Stimulated activated effector memory CD8-positive, alpha-beta T cell treated with anti-CD3 and anti-CD28 coated beads, Interleukin-12 subunit alpha, Interleukin-12 subunit beta, amount 100 ng/mL, for 72 hours (primary cell): ENCODE measurements around the gene UBAC2.
"Not testable (repeated sequence)": the region's sequence is repeated elsewhere in the genome, so short reads cannot be mapped to it uniquely, and the experiment has no call there.

ENCODE experiments used
- ATAC-seq: fragments of 150-1000 bp; cut with Tn5 transposase; 2 replicates; pipeline ENCODE4 v1.10.0; 2021
- DNase-seq, 2 donors: peaks; one replicate each; pipeline ENCODE4 v3.0.0; 2021 to 2022; ENCODE audit warnings: low spot score in 2 of 2
- H3K27ac Mint-ChIP-seq: one replicate; pipeline ENCODE4 v1.8.0; 2022; ENCODE audit warnings: mild to moderate bottlenecking, mixed read lengths
- H3K36me3 Mint-ChIP-seq: one replicate; pipeline ENCODE4 v1.8.0; 2022; ENCODE audit warnings: mild to moderate bottlenecking, mixed read lengths
- H3K4me1 Mint-ChIP-seq: one replicate; pipeline ENCODE4 v1.8.0; 2022; ENCODE audit warnings: mixed read lengths
- H3K4me3 Mint-ChIP-seq: one replicate; pipeline ENCODE4 v1.8.0; 2022; ENCODE audit warnings: mild to moderate bottlenecking, mixed read lengths
- H3K9me3 Mint-ChIP-seq: one replicate; pipeline ENCODE4 v1.8.0; 2022; ENCODE audit warnings: mixed read lengths

Gene UBAC2

DNA sequence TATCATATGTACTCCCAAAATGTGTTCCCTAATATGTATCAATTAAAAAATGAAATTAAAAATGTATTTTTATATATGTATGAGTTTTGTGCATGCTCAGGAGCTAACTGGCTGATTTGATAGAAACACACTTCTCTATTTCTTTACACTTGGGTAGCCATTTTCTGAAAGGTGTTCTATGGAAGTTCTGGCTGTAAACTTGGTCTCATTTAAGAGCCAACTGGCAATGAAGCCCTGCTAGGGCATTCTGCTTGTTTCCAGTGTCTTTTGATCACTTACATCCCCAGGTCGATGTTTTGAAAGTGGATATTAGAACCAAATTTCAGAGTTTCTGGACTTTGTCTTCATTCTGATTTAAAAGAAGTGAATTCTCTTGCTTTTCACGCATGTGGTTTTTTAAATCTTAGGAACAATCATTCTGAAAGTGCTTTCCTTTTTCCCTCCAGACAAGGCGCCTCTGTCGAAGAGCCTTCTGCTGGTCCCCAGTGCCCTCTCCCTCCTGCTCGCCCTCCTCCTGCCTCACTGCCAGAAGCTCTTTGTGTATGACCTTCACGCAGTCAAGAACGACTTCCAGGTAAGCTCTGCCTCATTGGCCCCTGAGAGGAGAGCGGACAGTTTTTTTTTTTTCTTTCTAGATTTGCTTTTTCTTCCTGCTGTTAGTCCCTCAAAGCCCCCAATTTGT, 37.5 kb downstream of the UBAC2 start:
- no peak for DNase-seq
- peak; percentile 76 for ATAC-seq
- Mint-ChIP-seq H3K36me3 (peaks cover 41% of the 10 kb centered on the region), H3K4me3 (peak overlapping the region; percentile 65), H3K9me3 (no peaks in the 10 kb centered on the region), H3K4me1 (peaks cover 54% of the 10 kb centered on the region), H3K27ac (peak overlapping the region; percentile 78)

DNA sequence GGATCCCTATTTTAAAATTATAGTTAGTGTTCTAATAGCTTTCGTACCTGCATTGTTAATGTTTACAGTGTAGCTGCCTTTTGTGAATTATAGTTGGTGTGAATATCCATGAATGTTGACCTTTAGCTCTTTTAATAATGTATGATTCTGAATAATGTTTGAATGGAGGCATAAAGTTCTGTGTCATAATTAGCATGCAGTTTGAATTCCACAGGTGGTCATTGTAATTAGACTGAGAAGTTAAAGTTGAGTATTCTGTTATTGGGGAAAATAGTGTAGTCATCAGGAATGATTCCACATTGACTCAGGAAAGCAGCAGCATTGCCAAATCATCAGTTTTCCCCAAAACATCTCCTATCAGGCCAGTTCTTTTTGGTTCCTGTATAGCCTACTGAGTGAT, 45.4 kb downstream of the UBAC2 start:
- Mint-ChIP-seq H3K4me1 (peaks cover 30% of the 10 kb centered on the region), H3K4me3 (no peak overlapping the region), H3K27ac (no peak overlapping the region), H3K36me3 (peaks cover 80% of the 10 kb centered on the region), H3K9me3 (peaks cover 2% of the 10 kb centered on the region)
- no peak for ATAC-seq
- no peak for DNase-seq

DNA sequence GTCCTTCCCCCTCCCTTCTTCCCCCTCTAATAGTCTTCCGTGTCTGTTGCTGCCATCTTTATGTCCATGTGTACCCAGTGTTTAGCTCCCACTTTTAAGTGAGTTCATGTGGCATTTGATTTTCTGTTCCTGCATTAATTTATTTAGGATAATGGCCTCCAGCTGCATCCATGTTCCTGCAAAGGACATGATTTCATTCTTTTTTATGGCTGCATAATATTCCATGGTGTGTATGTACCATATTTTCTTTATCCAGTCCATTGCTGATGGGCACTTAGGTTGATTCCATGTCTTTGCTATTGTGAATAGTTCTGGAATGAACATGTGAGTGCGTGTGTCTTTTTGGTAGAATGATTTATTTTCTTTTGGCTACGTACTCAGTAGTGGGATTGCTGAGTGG, 48.5 kb downstream of the UBAC2 start:
- not testable (repeated sequence) for H3K9me3 Mint-ChIP-seq, ATAC-seq, H3K4me3 Mint-ChIP-seq, DNase-seq, H3K27ac Mint-ChIP-seq
- peaks cover 38% of the 10 kb centered on the region for H3K4me1 Mint-ChIP-seq
- H3K36me3 Mint-ChIP-seq = peaks cover 79% of the 10 kb centered on the region

DNA sequence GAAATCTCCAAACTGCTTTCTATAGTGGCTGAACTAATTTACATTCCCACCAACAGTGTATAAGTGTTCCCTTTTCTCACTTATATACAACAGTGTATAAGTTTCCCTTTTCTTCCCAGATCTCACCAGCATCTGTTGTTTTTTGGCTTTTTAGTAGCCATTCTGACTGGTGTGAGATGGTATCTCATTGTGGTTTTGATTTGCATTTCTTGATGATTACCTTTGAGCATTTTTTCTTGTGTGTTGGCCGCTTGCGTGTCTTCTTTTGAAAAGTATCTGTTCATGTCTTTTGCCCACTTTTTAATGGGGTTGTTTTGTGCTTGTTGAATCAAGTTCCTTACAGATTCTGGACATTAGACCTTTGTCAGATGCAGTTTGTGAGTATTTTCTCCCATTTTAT, 49.0 kb downstream of the UBAC2 start:
- ATAC-seq, DNase-seq, H3K9me3 Mint-ChIP-seq, H3K27ac Mint-ChIP-seq, H3K4me3 Mint-ChIP-seq: not testable (repeated sequence)
- H3K4me1 Mint-ChIP-seq = peaks cover 39% of the 10 kb centered on the region
- peaks cover 79% of the 10 kb centered on the region for H3K36me3 Mint-ChIP-seq

DNA sequence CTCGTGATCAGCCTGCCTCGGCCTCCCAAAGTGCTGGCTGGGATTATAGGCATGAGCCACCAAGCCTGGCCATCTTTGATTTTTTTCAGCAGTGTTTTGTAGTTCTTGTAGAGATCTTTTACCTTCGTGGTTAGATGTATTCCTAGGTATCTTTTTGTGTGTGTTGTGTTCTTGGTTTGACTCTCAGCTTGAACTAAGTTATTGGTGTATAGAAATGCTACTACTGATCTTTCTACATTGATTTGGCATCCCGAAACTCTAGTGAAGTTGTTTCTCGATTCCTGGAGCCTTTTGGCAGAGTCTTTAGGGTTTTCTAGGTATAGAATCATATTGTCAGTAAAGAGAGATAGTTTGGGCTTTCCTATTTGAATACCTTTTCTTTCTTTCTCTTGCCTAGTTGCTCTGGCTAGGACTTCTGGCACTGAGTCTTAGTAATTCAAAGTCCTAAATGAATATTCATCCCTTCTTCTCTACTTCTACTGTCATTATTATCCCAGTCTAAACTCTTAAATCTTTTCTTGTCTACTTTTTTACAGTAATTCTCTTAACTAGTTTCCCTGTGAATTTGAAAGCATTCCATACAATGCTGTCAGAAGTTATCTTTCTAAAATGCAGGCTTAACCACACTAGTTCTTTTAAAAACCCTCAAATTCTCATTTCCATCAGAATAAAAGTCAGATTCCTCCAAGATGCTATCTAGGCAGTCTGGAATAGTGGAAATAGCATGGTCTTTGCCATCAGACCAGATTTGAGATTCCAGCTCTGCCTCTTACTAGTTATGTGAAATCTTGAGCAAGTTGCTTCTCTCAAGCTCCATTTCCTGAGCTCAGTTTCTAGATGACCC, 50.5 kb downstream of the UBAC2 start:
- Mint-ChIP-seq H3K4me1 (peaks cover 52% of the 10 kb centered on the region), H3K27ac (peak overlapping the region; percentile 82), H3K36me3 (peaks cover 79% of the 10 kb centered on the region), H3K9me3 (peaks cover 2% of the 10 kb centered on the region), H3K4me3 (peak overlapping the region; percentile 14)
- DNase-seq (no peak), ATAC-seq (peak; percentile 84)

DNA sequence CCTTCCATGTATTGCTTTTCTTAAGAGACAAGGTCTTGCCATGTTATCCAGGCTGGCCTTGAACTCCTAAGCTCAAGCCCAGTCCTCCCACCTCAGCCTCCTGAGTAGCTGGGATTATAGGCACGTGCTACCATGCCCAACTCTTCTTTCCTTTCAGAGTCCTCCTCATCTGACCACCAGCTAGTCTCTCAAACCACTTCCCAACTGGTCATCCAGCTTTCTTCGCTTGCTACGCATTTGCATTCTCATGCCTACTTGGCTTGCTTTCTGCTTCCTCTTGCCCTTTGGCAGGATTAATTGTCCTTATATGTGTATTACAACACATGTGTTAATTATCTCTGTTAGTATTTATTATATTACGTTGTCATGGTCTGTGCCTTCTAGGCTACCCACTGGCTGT, 51.3 kb downstream of the UBAC2 start:
- Mint-ChIP-seq H3K27ac (peak overlapping the region; percentile 82), H3K4me1 (peaks cover 52% of the 10 kb centered on the region), H3K36me3 (peaks cover 80% of the 10 kb centered on the region), H3K9me3 (peaks cover 2% of the 10 kb centered on the region), H3K4me3 (peak overlapping the region; percentile 14)
- no peak for ATAC-seq
- DNase-seq = no peak

DNA sequence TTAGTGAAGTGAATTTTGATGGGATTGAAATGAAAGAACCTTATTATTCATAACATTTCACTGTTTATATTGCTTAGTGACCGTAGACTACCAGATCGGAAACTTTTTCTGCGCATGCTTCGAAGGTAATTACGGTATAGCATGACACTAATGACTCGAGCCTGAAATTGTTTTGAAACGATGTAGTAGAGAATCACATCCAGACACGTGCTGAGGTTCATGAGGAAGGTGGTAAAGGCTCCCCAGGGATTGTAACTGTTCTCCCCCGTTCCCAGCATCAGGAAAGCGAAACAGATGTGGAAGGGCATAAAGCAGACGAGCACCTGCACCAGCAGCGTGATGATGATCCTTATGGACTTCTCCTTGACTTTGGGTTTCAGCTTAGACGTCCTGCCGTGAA, 54.2 kb downstream of the UBAC2 start:
- peak overlapping the region; percentile 87 for H3K27ac Mint-ChIP-seq
- no peak for DNase-seq
- H3K4me1 Mint-ChIP-seq = peaks cover 54% of the 10 kb centered on the region
- H3K9me3 Mint-ChIP-seq = no peaks in the 10 kb centered on the region
- H3K4me3 Mint-ChIP-seq = peak overlapping the region; percentile 78
- H3K36me3 Mint-ChIP-seq = peaks cover 74% of the 10 kb centered on the region
- peak; percentile 35 for ATAC-seq

DNA sequence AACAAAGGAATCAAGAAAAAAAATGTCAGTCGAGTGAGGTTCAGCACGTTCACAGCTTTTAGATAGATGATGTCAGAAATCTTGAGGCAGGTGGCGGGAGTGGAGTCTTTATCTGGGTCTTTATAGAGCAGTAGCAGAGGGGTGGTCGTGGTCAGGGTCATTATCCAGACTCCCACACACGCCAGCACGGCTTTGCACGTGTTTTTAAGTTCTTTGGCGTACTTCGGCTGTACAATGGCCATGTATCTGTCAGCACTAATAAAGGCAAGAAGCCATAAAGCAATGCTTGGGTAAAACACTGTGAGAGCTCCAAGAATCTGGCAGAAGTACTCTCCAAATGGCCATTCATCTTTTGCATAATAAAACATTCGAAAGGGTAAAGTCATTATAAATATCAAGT, 54.6 kb downstream of the UBAC2 start:
- Mint-ChIP-seq H3K27ac (peak overlapping the region; percentile 87), H3K4me1 (peaks cover 57% of the 10 kb centered on the region), H3K4me3 (peak overlapping the region; percentile 78), H3K36me3 (peaks cover 72% of the 10 kb centered on the region), H3K9me3 (no peaks in the 10 kb centered on the region)
- DNase-seq = no peak
- ATAC-seq = no peak

DNA sequence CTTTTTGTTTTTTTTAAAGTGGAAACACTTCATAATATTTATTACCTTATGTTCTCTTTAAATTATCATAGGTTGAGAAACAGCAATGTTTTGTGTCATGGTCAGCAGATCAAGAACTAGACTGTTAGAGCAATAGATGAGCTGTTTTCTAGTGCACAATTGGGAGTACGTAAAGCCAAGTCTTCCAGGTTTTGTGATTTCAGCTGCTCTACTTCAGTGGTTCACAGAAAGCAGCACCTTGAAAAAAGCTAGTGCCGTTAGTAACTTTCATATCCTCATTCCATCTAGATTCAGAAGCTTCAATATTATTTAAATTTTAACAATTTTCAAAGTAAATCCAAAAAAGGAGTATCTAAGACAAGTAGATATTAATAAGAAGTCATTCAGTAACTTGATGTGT, 55.6 kb downstream of the UBAC2 start:
- peaks cover 65% of the 10 kb centered on the region for H3K36me3 Mint-ChIP-seq
- no peak for ATAC-seq
- DNase-seq = no peak
- no peaks in the 10 kb centered on the region for H3K9me3 Mint-ChIP-seq
- H3K27ac Mint-ChIP-seq = peak overlapping the region; percentile 87
- H3K4me3 Mint-ChIP-seq = peak overlapping the region; percentile 78
- peaks cover 56% of the 10 kb centered on the region for H3K4me1 Mint-ChIP-seq

DNA sequence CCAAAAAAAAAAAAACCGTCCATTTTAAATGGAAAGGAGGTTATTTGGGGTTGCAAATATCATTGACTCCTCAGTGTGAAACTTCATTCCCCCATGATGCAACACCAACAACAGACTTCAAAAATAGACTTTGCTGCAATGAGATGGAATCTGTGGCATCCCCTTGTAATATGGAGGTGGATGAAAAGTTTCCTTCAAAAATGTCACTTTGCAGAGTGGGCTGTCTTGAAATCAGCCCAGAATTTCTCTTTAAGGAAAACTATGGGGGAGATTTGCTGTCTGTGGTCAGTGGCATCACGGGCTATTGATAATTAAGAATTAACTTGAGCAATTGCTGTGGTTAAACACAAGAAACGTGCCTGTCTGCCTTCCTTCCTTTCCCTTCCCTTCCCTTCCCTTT, 56.1 kb downstream of the UBAC2 start:
- DNase-seq (no peak), ATAC-seq (no peak)
- peaks cover 63% of the 10 kb centered on the region for H3K36me3 Mint-ChIP-seq

DNA sequence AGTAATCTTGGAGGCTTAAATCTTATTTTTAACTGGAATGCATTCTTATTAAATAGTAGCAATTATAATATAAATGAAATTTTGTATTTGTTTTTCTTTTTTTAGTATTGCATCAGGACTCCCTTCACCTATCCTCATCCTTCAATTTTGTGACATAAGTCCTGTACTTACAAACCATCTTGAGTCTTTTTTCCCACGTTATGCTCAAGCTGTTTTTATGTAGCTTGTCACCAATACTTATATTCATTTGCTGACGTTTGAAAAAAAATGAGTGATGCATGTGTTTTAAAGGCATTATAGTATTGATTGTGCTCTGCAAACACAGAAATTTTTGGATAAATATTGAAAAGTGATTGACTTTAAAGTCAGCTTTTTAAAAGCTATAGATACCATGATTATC, 56.6 kb downstream of the UBAC2 start:
- peak overlapping the region; percentile 78 for H3K4me3 Mint-ChIP-seq
- no peaks in the 10 kb centered on the region for H3K9me3 Mint-ChIP-seq
- DNase-seq = no peak
- peaks cover 60% of the 10 kb centered on the region for H3K36me3 Mint-ChIP-seq
- peak overlapping the region; percentile 87 for H3K27ac Mint-ChIP-seq
- no peak for ATAC-seq
- H3K4me1 Mint-ChIP-seq = peaks cover 51% of the 10 kb centered on the region

More for the DNA sequence above, 56.1 kb downstream of the UBAC2 start:
- H3K4me1 Mint-ChIP-seq = peaks cover 56% of the 10 kb centered on the region
- no peaks in the 10 kb centered on the region for H3K9me3 Mint-ChIP-seq
- peak overlapping the region; percentile 87 for H3K27ac Mint-ChIP-seq
- peak overlapping the region; percentile 78 for H3K4me3 Mint-ChIP-seq

DNA sequence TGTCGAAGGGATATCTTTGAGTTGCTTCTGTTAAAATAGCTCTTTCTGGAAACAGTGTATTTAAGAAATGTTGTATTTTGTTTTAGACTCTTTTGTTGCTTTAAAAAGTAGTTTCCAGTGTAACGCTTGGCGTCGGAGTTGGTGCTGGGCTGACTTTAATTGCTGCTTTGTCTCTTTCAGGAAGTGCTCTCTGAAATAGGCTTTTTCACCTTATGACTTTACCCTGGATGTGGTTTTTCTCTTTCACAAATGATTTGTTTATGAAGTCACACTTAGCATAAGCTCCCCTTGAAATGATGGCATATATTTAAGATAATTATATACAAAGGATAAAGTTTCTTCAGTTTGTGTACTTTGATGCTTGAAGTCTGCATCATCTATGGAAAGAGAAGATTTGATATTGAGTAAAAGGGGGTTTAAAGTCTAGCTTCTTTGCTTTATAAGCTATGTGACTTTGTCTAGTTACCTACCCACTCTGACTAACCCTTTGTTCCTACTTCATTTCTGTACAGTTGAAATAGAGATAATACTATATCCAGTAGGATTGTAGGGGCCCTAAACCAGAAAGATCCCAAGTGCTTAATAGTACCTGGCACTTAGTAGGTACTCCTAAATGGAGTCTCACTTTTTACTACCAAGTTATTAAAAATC, 57.7 kb downstream of the UBAC2 start, which contains the start of gene GPR18:
Gene GPR18 (minus strand): TSS at position 170 of the 651 bp plus-strand sequence. CDS start 2,507 bp downstream, outside the sequence.
- Mint-ChIP-seq H3K36me3 (peaks cover 55% of the 10 kb centered on the region), H3K4me3 (peak within 1 kb of the TSS; percentile 78), H3K4me1 (peaks cover 55% of the 10 kb centered on the region), H3K27ac (peak within 1 kb of the TSS; percentile 87), H3K9me3 (no peaks in the 10 kb centered on the region)
- no peak for DNase-seq
- peak; percentile 93 for ATAC-seq

DNA sequence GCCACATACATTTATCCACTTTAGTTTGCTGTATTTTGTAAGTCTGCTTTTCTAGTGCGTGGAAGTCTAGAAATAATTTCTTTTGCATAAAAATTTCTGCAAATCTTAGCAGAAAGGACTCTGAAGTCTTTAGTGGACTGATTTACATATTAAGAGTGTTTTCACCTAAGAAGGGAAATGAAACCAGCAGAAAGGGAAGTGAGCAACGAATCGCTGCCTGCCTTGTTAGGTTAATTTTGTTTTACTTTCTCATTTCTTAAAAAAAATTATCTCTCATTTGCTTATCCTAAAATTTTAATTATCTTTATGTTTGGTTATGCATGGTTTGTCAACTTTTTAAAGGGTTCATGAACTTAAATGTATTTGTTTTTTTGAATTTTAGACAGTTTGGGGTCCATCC, 58.3 kb downstream of the UBAC2 start:
- H3K4me1 Mint-ChIP-seq = peaks cover 61% of the 10 kb centered on the region
- H3K27ac Mint-ChIP-seq = peak overlapping the region; percentile 87
- DNase-seq (no peak), ATAC-seq (no peak)
- no peaks in the 10 kb centered on the region for H3K9me3 Mint-ChIP-seq
- peak overlapping the region; percentile 78 for H3K4me3 Mint-ChIP-seq
- H3K36me3 Mint-ChIP-seq = peaks cover 49% of the 10 kb centered on the region

DNA sequence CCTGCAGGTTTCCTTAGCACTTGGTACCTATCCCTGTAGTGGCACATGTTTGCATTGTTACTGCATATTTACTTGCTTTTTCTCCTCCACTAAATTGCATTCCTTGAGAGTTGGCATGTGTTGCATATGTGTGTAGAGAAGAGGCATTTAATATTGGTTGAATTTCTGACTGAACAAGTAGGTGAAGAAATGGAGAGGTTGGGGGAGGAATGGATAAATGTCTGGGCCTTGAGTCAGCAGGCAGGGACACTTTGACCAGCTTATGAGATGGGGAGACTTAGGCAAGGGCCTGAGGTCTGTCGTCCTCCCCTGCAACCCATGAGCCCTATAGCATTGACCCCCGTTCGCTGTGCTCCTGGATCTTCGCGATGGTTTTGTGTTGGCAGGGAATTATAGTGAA, 59.6 kb downstream of the UBAC2 start:
- H3K9me3 Mint-ChIP-seq = no peaks in the 10 kb centered on the region
- DNase-seq (no peak), ATAC-seq (no peak)
- H3K27ac Mint-ChIP-seq = no peak overlapping the region
- peak overlapping the region; percentile 78 for H3K4me3 Mint-ChIP-seq
- H3K36me3 Mint-ChIP-seq = peaks cover 43% of the 10 kb centered on the region
- H3K4me1 Mint-ChIP-seq = peaks cover 63% of the 10 kb centered on the region

DNA sequence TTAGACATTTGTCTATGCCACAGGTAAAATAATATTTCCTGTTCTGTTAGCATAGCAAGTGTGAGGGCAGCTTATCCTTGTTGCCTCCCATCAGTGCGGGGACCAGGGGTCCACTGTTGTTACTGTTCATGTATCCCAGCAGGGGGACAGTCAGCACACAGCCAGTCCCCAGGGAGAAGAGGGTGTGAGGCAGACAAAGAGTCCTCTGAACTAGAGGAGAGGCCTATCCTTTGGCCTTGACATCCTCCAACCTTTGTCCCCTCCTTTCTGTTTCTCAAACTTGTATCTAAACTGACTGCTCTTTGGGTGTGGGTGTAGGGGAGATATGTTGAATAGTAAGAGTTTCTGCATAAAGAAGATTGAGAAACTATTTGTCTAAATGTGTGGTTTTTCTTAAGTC, 60.4 kb downstream of the UBAC2 start:
- H3K27ac Mint-ChIP-seq = no peak overlapping the region
- DNase-seq (no peak), ATAC-seq (no peak)
- peaks cover 64% of the 10 kb centered on the region for H3K4me1 Mint-ChIP-seq
- no peaks in the 10 kb centered on the region for H3K9me3 Mint-ChIP-seq
- H3K36me3 Mint-ChIP-seq = peaks cover 41% of the 10 kb centered on the region
- no peak overlapping the region for H3K4me3 Mint-ChIP-seq
